GM18951 (cell line): ENCODE results near the gene GPR141.

ENCODE experiments used
- POLR2A ChIP-seq: IDR thresholded peaks from 4 replicates; pipeline ENCODE4 v1.6.1; 2011; ENCODE audit warnings: mild to moderate bottlenecking; ENCODE audit not compliant: insufficient read length, insufficient read depth; ENCODE audit errors: extremely low read depth
- in situ Hi-C: fragments of 300-500 bp; cut with MboI; formaldehyde crosslinking; loops from one replicate; pipeline ENCODE4 v1.12.0; 2022; ENCODE audit warnings: low sequenced_read_pairs, mixed read lengths, inconsistent platforms; ENCODE audit not compliant: unreplicated experiment

The GPR141 gene

GRCh38 chr7:37732253-37732652 lies 48.7 kb downstream of the GPR141 start:
- in situ Hi-C loops: no loop called here
- TF ChIP-seq POLR2A: no peak

- in situ Hi-C loops: no loop called here
- no peak for TF ChIP-seq POLR2A
These were observed 49.3 kb downstream of the GPR141 start for GRCh38 chr7:37732888-37733287.

GRCh38 chr7:37735196-37735595 lies 51.6 kb downstream of the GPR141 start:
- in situ Hi-C loops: no loop called here
- TF ChIP-seq POLR2A: no peak

- no peak for TF ChIP-seq POLR2A
- in situ Hi-C loops: no loop called here
These were observed 54.8 kb downstream of the GPR141 start for GRCh38 chr7:37738321-37738720.

DNA sequence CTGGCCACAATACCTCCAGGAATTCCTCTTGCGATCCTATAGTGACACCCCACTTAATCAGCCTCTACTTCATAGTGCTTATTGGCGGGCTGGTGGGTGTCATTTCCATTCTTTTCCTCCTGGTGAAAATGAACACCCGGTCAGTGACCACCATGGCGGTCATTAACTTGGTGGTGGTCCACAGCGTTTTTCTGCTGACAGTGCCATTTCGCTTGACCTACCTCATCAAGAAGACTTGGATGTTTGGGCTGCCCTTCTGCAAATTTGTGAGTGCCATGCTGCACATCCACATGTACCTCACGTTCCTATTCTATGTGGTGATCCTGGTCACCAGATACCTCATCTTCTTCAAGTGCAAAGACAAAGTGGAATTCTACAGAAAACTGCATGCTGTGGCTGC lies 56.8 kb downstream of the GPR141 start:
- in situ Hi-C loops: no loop called here
- TF ChIP-seq POLR2A: no peak

DNA sequence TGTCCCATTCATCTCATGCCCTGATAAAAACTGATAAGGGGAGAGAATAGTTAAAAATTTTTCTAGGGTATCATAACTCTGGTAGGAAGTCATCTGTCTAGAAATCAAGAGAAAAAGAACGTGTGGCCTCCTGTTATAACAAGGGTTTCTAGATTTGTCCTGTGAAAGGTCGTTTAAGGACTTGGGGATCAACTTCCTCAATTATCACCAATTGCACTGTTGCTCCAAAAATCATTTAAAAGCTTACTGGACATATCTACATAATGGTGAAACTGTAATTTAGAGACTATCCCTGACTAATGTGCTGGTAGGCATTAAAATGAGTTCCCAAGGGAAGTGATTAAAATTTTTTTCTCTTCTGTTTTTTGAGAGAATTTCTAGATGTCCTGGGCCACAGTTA lies 58.2 kb downstream of the GPR141 start:
- in situ Hi-C loops: no loop called here
- no peak for TF ChIP-seq POLR2A

GRCh38 chr7:37751096-37751495 lies 67.5 kb downstream of the GPR141 start:
- in situ Hi-C loops: no loop called here
- no peak for TF ChIP-seq POLR2A

- no peak for TF ChIP-seq POLR2A
- in situ Hi-C loops: no loop called here
These were observed 70.0 kb downstream of the GPR141 start for GRCh38 chr7:37753398-37754050.

- TF ChIP-seq POLR2A: no peak
- in situ Hi-C loops: no loop called here
These were observed 73.4 kb downstream of the GPR141 start for GRCh38 chr7:37756797-37757551.

- TF ChIP-seq POLR2A: no peak
- in situ Hi-C loops: no loop called here
These were observed 74.0 kb downstream of the GPR141 start for GRCh38 chr7:37757563-37757962.

GRCh38 chr7:37758501-37759045 lies 75.0 kb downstream of the GPR141 start:
- in situ Hi-C loops: no loop called here
- no peak for TF ChIP-seq POLR2A

DNA sequence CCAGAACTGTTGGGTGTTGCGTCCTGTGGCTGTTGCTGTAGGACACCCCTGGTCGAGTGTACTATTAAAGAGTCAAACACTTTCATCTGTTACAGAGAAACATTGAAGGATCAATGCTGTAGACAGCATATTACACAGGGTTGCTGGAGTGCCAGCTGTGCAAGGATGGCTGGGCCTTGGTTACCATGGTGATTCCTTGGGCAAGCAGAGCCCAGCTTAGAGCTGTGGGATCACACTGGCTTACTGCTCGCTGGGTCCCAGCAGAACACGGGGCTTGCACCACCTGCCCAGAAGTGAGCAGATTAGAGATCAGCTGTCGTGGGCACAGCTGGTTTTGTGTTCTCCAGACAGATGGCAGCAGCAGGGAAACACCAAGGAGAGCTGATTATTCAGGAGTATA lies 76.0 kb downstream of the GPR141 start:
- no peak for TF ChIP-seq POLR2A
- in situ Hi-C loops: no loop called here

DNA sequence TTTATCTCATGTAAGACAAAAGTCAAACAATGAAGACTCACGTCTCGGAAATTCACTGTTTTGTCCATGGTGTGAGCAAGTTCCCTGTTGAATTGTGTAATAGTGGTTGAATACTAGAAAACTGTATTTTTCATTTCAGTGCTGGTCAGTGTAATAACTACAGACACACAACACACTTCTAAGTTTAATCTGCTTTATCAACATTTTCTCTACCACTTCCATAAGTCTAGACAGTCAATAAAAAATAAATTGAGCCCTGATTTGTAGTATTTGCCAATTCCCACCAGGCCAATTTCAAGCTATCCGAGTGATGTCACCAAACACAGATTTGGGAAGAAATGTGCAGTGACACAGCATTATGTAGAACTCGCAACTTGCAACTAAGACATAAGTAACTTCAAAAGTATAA lies 81.9 kb downstream of the GPR141 start:
- in situ Hi-C loops: no loop called here
- no peak for TF ChIP-seq POLR2A

DNA sequence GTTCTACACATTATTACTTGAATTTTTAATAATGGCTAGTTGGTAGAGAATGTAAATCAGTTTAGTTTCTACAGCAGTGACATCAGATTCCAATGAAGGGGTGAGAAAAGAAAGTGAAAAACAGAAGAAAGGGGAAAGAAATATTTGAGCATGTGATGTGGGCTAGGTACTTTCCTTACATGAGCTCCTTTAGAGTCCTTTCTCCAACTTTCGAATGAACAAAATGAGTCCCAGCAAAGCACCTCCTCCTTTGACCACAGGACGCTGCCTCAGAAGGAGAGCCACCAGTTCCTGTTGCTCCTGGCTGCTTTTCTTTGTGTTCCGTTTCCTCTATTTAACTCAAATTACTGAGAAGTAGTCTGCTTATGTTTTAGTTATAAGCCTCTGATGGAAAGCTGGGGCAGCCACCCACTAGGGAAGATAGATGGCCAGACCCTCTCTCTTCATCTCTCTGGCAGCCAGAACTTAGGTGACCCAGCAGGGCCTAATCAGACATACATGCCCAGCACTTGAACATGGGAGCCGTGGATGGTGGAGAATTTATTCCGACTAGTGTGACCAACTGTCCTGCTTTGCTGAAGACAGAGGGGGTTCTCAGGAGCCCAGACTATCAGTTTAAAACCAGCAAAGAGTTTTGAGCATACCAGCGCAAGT lies 82.4 kb downstream of the GPR141 start:
- in situ Hi-C loops: no loop called here
- no peak for TF ChIP-seq POLR2A

DNA sequence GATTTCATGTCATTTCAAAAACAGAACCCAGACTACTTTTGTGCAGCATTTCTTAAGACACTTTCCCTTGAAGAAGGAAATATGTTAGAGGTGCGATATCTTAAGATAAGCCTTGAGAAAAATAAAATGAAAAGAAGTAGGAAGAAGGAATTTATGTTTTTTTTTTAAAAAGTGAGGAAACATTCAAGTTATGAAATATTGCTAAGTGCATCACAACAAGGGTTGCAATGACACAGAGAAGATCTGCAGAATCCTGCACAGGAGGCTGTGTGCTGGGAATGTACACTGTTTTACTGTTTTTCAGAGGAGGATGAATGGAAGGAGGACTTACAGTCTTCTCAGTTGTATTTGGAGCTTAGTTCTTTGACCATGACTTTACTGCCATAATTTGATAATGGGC lies 85.0 kb downstream of the GPR141 start:
- TF ChIP-seq POLR2A: no peak
- in situ Hi-C loops: no loop called here
